NOMO-1 treated with dmso at 0.1 percent for 144 hours (cell line): ENCODE data around the gene PRSS35.
"Not testable (repeated sequence)": the region's sequence is repeated elsewhere in the genome, so short reads cannot be mapped to it uniquely, and the experiment has no call there.

Experiments used
- DNase-seq: peaks from one replicate; lab custom pipeline; 2025; ENCODE audit not compliant: unreplicated experiment; lab: John Stamatoyannopoulos, UW

The PRSS35 gene

DNA sequence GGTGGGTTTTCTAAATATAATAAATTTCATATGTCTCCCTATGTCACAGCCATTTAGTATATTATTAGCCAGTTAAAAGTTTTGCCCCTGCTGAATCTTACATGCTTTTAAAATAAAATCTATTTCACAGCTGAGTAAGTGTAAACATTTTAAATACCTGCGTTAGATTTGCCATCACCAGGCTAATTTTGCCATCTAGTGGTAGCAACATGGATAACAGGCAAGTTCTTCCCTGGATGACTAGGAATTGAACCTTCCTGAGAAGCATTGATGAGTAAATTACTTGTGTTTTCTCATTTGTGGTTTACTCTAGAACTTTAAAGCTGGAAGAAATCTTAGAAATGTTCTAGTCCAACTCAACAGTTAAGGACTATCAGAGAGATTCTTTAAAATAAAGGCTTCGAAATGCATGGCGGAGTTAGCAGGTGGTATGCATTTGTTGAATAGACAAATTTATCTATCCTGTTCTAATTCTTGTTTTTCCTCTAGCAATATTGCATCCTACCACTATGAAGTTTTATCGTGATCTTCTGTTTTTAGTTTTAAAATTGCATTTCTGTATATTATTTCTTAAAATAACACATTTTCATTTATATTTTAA is 2.6 kb downstream of the PRSS35 start:
- DNase-seq = peak; percentile 3

GRCh38 chr6:83517500-83517899 is 5.2 kb downstream of the PRSS35 start:
- DNase-seq = no peak

- DNase-seq = no peak
Observed at GRCh38 chr6:83518816-83519480, 6.6 kb downstream of the PRSS35 start.

DNA sequence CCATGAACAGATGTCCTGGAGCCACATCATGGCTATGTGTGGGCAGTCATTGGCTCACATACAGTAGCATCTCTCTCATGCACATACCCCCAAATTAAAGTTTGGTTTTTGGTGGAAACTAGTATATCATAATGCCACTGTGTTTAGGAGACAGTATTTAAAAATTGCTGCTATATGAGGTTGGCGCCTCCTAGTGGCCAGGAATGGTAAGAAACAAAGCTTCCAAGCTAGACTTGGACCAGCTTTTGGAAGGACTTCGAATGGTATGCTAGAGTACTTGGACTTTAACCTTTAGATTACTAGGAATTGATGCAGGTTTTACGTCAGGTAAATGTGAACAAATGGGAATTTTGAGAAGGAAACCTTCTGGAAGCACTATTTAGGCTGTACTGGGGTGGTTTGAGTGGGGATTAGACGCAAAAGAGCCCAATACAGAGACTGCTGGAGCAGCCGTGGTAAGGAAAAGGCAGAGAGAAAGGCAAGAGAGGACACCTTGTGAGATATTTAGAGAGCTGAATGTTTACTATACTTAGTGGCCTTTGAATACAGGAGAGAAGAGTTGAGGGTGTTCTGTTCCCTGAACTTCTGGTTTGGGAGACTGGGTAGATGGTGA is 23.8 kb downstream of the PRSS35 start:
- DNase-seq = no peak

GRCh38 chr6:83536647-83537589 is 24.6 kb downstream of the PRSS35 start:
- no peak for DNase-seq

DNA sequence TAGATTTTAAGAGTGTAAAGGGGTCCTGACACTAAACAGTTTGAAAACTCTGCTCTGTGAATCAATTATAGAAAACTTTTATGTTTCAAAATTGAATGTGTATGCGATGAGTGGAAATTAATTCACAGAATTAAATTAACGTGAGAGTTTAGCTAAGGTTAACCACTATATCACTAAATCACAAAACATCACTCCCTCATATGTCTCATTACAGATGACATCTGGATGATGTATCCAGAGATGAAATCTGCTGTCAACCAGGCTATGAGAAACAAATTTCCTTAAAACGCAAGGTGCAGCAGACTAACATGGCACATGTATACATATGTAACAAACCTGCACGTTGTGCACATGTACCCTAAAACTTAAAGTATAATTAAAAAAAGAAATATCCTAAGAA is 27.3 kb downstream of the PRSS35 start:
- no peak for DNase-seq

- DNase-seq = peak; percentile 21
Observed at GRCh38 chr6:83546636-83547035, 34.3 kb downstream of the PRSS35 start.

- DNase-seq = peak; percentile 12
Observed at GRCh38 chr6:83550482-83550881, 38.1 kb downstream of the PRSS35 start.

DNA sequence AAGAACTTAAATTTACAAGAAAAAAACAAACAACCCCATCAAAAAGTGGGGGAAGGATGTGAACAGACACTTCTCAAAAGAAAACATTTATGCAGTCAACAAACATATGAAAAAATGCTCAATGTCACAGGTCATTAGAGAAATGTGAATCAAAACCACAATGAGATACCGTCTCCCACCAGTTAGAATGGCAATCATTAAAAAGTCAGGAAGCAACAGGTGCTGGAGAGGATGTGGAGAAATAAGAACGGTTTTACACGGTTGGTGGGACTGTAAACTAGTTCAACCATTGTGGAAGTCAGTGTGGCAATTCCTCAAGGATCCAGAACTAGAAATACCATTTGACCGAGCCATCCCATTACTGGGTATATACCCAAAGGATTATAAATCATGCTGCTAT is 39.4 kb downstream of the PRSS35 start:
- DNase-seq = not testable (repeated sequence)

DNA sequence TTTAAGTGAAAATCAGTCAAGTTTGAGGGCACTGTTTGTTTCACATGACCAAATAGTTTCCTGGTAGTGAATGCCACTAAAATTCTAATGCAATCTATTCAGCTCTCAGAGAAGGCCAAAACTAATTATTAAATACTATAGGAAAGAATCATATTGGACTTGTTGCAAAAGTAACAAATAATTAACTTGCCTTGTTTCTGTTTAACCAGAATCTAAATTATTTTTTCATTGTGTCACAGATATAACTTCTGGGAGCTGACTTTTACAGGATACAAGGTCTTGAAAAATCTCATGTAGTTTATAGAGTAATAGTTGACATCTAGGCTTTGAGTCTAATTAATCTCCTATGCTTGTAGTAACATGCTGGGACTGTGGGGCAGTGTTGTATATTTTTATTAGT is 44.5 kb downstream of the PRSS35 start:
- DNase-seq = no peak

DNA sequence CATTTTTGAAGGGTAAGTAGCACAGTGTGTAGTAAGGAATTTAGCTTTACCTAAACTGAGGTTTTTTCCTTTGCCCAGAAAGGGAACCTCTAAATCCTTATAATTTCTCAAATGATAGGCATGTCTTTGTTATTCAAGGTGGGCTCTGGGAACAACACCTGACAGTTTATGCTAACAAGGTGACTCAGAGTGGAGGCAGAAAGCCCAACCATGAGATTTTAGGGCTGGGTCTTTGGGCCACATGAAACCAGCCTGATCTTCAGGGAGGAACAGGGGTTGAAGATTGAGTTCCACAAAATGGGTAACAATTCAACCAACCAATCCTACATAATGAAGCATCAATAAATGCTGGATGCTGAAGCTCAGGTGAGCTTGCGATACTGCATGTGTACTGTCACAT is 46.6 kb downstream of the PRSS35 start:
- no peak for DNase-seq

DNA sequence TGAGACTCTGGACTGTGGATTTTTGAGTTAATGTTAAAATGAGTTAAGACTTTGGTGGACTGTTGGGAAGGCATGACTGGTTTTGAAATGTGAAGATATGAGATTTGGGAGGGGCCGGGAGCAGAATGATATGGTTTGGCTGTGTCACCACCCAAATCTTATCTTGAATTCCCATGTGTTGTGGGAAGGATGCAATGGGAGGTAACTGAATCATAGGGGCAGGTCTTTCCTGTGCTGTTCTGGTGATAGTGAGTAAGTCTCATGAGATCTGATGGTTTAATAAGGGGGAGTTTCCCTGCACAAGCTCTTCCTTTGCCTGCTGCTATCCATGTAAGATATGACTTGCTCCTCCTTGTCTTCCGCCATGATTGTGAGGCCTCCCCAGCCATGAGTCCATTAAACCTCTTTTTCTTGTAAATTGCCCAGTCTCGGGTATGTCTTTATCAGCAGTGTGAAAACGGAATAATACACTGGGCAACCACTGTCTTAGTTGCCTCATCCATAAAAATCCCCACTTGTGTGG is 59.4 kb downstream of the PRSS35 start:
- DNase-seq = not testable (repeated sequence)

- no peak for DNase-seq
Observed at GRCh38 chr6:83574783-83575182, 62.4 kb downstream of the PRSS35 start.
